PC-9 (cell line): ENCODE data around the gene ATP6V1G3. TPM values are rescaled to one million over a fixed set of nuclear protein-coding genes. Genes with fewer than 3 reads are reported as not detected.
"Not testable (repeated sequence)": the region's sequence is repeated elsewhere in the genome, so short reads cannot be mapped to it uniquely, and the experiment has no call there.

Source experiments
- BruUV-seq: library from RNA; stranded (reverse); fragments of 400-500 nt; replicated peaks from 2 replicates; lab custom pipeline; 2021; lab: Mats Ljungman, UMichigan
- CTCF ChIA-PET: fragments of 300-600 bp; sonication (Branson Sonifier 250); formaldehyde crosslinking; loops from one replicate; lab custom pipeline; 2022; ENCODE audit warnings: antibody characterized with exemption; lab: Charles Lee
- POLR2A ChIA-PET: fragments of 300-600 bp; sonication (Branson Sonifier 250); formaldehyde crosslinking; loops from one replicate; lab custom pipeline; 2022; ENCODE audit warnings: antibody characterized with exemption; ENCODE audit not compliant: unreplicated experiment; lab: Charles Lee
- DNase-seq, 2 experiments: peaks; one replicate each; pipeline versions ENCODE4 v3.0.0 to v3.0.0-alpha.2; 2015 to 2022; ENCODE audit warnings: mixed read lengths in 1 of 2
- H2AFZ ChIP-seq: fragments of 200-600 bp; sonication (generic); 2 replicates; pipeline ENCODE4 v1.8.1; 2017; ENCODE audit warnings: antibody characterized with exemption
- H3F3A ChIP-seq: fragments of 200-600 bp; sonication (generic); 2 replicates; pipeline ENCODE4 v1.8.1; 2017; ENCODE audit warnings: antibody characterized with exemption, mild to moderate bottlenecking, low read depth; ENCODE audit not compliant: insufficient read depth
- H3K27ac ChIP-seq: fragments of 200-600 bp; sonication (generic); 2 replicates; pipeline ENCODE4 v1.6.1; 2016; ENCODE audit warnings: mixed run types
- H3K27me3 ChIP-seq: fragments of 200-600 bp; sonication (generic); 2 replicates; pipeline ENCODE4 v1.6.1; 2016; ENCODE audit warnings: low read depth, mixed run types; ENCODE audit not compliant: insufficient read depth
- H3K36me3 ChIP-seq: fragments of 200-600 bp; sonication (generic); 2 replicates; pipeline ENCODE4 v1.6.1; 2016; ENCODE audit warnings: low read depth, mixed run types
- H3K4me1 ChIP-seq: fragments of 200-600 bp; sonication (generic); replicated peaks from 2 replicates; pipeline ENCODE4 v1.6.1; 2016; ENCODE audit warnings: mixed run types; ENCODE audit not compliant: insufficient read depth
- H3K4me2 ChIP-seq: fragments of 200-600 bp; sonication (generic); 2 replicates; pipeline ENCODE4 v1.6.1; 2017; ENCODE audit warnings: mixed run types
- H3K4me3 ChIP-seq: fragments of 200-600 bp; sonication (generic); 2 replicates; pipeline ENCODE4 v1.6.1; 2016; ENCODE audit warnings: mixed run types
- H3K79me2 ChIP-seq: fragments of 200-600 bp; sonication (generic); 2 replicates; pipeline ENCODE4 v1.6.1; 2017; ENCODE audit warnings: low read depth, mixed run types
- H3K9me2 ChIP-seq: fragments of 200-600 bp; sonication (generic); 2 replicates; pipeline ENCODE4 v1.8.1; 2017; ENCODE audit warnings: mild to moderate bottlenecking; ENCODE audit not compliant: insufficient read depth
- H3K9me3 ChIP-seq: fragments of 200-600 bp; sonication (generic); 2 replicates; pipeline ENCODE4 v1.8.1; 2016; ENCODE audit warnings: low read depth; ENCODE audit not compliant: insufficient read depth
- H4K20me1 ChIP-seq: fragments of 200-600 bp; sonication (generic); 2 replicates; pipeline ENCODE4 v1.8.1; 2017; ENCODE audit not compliant: insufficient read depth
- EZH2 ChIP-seq: fragments of 200-600 bp; sonication (generic); IDR thresholded peaks from 2 replicates; pipeline ENCODE4 v1.8.0; 2017; ENCODE audit warnings: antibody characterized with exemption, low read depth
- intact Hi-C: fragments of 100-400 bp; cut with micrococcal nuclease; formaldehyde crosslinking; loops from one replicate; pipeline ENCODE4 v1.10.0; 2022; ENCODE audit not compliant: unreplicated experiment
- total RNA-seq: library from RNA; stranded (reverse); gene quantifications from 2 replicates; pipeline ENCODE4 v1.2.3, GENCODE V29; 2021
- TF ChIP-seq, protein P1 (sequence below): fragments of 200-600 bp; sonication (generic); conservative IDR thresholded peaks from 2 replicates; pipeline ENCODE4 v1.6.1; 2017; ENCODE audit warnings: mixed run types, antibody characterized with exemption, mild to moderate bottlenecking, moderate library complexity

The ATP6V1G3 gene
- total RNA-seq, 1 experiment from 2014 or later, result not detected

DNA sequence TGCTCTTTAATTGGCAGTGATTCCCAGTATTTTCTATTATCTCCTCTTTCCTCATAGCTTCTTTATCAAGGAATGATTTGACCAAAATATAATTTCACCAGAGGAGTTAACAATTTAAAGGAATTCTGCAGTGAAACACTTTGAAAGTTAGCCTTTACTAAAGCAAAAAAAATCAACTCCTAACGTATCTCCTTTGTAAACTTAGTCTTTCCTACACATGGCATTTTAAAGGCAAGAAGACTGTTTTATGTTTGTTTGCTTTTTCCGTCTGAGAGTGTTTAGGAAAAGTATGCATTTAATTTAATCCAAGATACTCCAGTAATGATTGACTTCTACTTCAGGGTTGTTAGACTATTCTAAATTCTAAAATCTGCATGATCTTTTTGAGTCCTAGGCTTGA is 15.9 kb downstream of the ATP6V1G3 start:
- H3K36me3 ChIP-seq, result no peaks in the 10 kb centered on the region
- H3K4me3 ChIP-seq, result no peak overlapping the region
- no peaks in the 10 kb centered on the region for H3K9me2 ChIP-seq
- H3F3A ChIP-seq, result no peaks in the 10 kb centered on the region
- H4K20me1 ChIP-seq, result no peaks in the 10 kb centered on the region
- DNase-seq, result no peak
- no peak overlapping the region for H3K27ac ChIP-seq
- H2AFZ ChIP-seq, result 0 out of 2 replicates have a peak overlapping the region, but pooled peaks have one; percentile 8
- H3K27me3 ChIP-seq, result no peaks in the 10 kb centered on the region
- CTCF ChIA-PET, result no interaction called here
- POLR2A ChIA-PET, result no interaction called here
- no peaks in the 10 kb centered on the region for H3K9me3 ChIP-seq
- intact Hi-C loops, result no loop called here
- no TSS peak for BruUV-seq
- no peaks in the 10 kb centered on the region for H3K79me2 ChIP-seq
- TF ChIP-seq, protein P1, sequence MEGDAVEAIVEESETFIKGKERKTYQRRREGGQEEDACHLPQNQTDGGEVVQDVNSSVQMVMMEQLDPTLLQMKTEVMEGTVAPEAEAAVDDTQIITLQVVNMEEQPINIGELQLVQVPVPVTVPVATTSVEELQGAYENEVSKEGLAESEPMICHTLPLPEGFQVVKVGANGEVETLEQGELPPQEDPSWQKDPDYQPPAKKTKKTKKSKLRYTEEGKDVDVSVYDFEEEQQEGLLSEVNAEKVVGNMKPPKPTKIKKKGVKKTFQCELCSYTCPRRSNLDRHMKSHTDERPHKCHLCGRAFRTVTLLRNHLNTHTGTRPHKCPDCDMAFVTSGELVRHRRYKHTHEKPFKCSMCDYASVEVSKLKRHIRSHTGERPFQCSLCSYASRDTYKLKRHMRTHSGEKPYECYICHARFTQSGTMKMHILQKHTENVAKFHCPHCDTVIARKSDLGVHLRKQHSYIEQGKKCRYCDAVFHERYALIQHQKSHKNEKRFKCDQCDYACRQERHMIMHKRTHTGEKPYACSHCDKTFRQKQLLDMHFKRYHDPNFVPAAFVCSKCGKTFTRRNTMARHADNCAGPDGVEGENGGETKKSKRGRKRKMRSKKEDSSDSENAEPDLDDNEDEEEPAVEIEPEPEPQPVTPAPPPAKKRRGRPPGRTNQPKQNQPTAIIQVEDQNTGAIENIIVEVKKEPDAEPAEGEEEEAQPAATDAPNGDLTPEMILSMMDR, result no peak
- TF ChIP-seq EZH2, result no peak
- no peak overlapping the region for H3K4me2 ChIP-seq
- no peaks in the 10 kb centered on the region; the same call in 1 of the 2 replicates for H3K4me1 ChIP-seq

DNA sequence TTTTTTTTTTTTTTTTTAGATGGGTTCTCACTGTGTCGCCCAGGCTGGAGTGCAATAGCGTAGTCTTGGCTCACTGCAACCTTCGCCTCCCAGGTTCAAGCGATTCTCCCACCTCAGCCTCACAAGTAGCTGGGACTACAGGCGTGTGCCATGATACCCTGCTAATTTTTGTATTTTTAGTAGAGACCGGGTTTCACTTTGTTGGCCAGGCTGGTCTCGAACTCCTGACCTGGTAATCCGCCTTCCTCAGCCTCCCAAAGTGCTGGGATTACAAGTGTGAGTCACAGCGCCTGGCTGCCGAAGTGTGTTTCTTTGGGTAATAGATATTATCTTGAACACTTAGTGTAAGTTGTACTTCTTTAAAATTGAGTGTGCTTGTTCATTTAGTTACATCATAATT is 16.4 kb downstream of the ATP6V1G3 start:
- H2AFZ ChIP-seq, result not testable (repeated sequence)

DNA sequence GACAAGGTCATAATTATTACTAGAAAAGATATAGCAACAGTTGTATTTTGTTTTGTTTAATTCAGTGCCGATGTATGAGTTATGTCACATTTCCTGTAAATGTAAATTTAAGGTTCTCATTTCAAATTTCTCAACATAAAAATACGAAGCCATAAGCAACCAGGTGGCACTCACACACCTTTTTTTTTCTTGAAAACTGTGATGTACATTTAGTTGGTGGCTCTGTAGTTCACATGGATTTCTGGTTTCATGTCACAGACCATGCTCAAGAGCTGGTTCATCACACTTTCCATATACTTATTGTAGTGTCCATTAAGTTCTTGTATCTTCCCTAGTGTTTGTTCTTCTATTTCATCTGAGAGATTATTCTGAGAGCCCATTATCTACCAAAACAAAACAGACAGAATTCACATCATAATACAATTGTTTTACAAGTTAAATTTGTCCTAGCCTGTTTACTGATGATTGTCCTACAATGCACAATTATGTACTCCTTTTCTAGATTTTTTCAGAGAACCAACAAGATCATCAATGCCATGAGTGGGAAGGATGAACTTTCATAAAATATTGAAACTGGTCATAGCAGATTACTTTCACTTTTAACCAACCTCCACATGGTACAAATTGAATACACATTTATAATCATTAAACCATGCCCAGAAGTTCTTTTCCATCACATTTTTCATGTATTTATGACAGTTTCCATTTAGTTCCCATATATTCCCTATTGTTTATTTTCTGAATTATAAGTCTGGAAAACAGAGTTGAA is 17.1 kb downstream of the ATP6V1G3 start:
- no peak for TF ChIP-seq EZH2
- TF ChIP-seq, protein P1, result no peak
- intact Hi-C loops, result no loop called here
- no peaks in the 10 kb centered on the region for H3K9me2 ChIP-seq
- no peaks in the 10 kb centered on the region for H4K20me1 ChIP-seq
- ChIA-PET POLR2A (no interaction called here), CTCF (no interaction called here)
- no peak overlapping the region for H3K4me3 ChIP-seq
- no peak overlapping the region for H3K27ac ChIP-seq
- no TSS peak for BruUV-seq
- H3K4me2 ChIP-seq, result no peak overlapping the region
- H3F3A ChIP-seq, result no peaks in the 10 kb centered on the region
- H3K27me3 ChIP-seq, result no peaks in the 10 kb centered on the region
- no peaks in the 10 kb centered on the region for H3K79me2 ChIP-seq
- no peak overlapping the region for H2AFZ ChIP-seq
- H3K4me1 ChIP-seq, result no peaks in the 10 kb centered on the region; the same call in 1 of the 2 replicates
- no peak for DNase-seq
- H3K9me3 ChIP-seq, result no peaks in the 10 kb centered on the region
- H3K36me3 ChIP-seq, result no peaks in the 10 kb centered on the region

More for the DNA sequence above, 16.4 kb downstream of the ATP6V1G3 start:
- intact Hi-C loops, H3F3A ChIP-seq, H3K9me2 ChIP-seq, POLR2A ChIA-PET, H3K4me2 ChIP-seq, H3K27ac ChIP-seq, H3K9me3 ChIP-seq, H3K4me3 ChIP-seq, H4K20me1 ChIP-seq, BruUV-seq, DNase-seq, H3K27me3 ChIP-seq, H3K79me2 ChIP-seq, H3K36me3 ChIP-seq, H3K4me1 ChIP-seq, CTCF ChIA-PET: not testable (repeated sequence)
